A549 treated with CpdA at 1 μM for 4 hours (cell line): ENCODE data around the gene NPIPA2. TPM values are rescaled to one million over a fixed set of nuclear protein-coding genes. Genes with fewer than 3 reads are reported as not detected.

ENCODE experiments used
- total RNA-seq: library from RNA; stranded (reverse); fragments of 200-300 nt; extraction: Qiagen RNA extraction; gene quantifications from 5 replicates; pipeline ENCODE4 v1.2.3, GENCODE V29; 2022; ENCODE audit warnings: low read depth

NPIPA2 gene
- total RNA-seq = 1.0 to 2.1 TPM (median 1.3 TPM) in 5 replicates

DNA sequence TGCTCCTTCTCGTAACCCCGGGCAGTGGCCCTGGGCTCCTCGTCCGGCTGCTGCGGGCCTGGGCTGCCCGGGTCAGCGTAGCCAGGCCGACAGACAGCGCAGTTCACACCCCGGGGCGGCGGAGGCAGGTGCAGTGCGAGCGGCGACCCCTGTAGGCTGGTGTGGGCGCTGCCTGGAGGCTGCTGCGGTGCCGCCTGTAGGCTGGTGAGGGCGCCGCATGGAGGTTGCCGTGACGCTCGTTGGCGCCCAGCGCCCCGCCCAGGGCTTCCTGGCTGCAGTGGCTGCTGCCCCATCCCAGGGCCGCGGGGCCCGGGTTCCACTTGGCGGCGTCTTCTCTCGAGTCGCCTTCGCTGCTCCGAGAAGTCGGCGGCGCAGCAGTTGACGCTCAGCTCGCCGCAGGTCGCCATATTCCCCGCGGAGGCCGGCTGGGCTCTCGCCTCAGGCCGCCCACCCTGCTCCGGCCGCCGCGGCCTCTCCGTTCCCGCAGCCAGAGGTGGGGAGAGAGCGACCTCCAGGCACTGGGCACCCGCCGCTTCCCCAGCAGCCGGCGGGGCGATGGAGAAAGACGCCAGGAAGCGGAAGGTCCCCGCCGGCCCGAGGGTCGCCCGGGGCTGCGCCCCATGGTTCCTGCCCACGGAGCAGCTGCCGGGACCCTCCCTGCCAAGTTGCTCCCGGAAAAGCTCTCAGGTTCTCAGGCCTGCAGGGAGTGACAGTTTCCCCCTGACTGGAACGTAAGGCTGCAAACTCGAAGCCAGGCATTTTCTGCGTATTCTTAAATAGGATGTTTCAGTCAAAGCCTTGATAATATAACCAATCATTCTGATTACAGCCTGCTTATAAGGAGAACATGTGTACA is at the start of gene NPIPA2:
TSS of gene NPIPA2 (plus strand) at position 261 of the 856 bp plus-strand sequence. CDS start 5,533 bp downstream, outside the sequence.

DNA sequence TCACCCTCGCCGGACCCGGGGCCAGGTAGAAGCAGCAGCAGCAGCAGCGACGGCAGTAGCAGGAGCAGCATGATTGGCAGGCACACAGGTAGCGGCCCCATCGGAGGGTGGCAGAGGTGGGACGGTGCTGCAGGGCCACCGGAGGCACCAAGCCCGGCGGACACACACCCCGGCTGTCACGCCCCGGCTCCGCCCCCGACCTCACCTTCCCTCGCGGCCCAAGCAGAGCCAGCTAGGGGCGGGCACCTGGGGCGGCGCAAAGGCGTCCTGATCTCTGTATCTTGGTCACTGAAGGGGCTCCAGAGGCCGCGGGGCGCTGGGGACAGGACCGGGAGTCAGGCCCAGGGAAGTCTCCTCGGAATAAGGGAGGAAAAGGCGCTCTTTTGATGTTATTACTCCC is 48.2 kb upstream of the NPIPA2 start, which contains the start of gene PLA2G10:
TSS of gene PLA2G10 (minus strand) at position 180 of the 400 bp plus-strand sequence. CDS start at position 101, 79 bp downstream.

DNA sequence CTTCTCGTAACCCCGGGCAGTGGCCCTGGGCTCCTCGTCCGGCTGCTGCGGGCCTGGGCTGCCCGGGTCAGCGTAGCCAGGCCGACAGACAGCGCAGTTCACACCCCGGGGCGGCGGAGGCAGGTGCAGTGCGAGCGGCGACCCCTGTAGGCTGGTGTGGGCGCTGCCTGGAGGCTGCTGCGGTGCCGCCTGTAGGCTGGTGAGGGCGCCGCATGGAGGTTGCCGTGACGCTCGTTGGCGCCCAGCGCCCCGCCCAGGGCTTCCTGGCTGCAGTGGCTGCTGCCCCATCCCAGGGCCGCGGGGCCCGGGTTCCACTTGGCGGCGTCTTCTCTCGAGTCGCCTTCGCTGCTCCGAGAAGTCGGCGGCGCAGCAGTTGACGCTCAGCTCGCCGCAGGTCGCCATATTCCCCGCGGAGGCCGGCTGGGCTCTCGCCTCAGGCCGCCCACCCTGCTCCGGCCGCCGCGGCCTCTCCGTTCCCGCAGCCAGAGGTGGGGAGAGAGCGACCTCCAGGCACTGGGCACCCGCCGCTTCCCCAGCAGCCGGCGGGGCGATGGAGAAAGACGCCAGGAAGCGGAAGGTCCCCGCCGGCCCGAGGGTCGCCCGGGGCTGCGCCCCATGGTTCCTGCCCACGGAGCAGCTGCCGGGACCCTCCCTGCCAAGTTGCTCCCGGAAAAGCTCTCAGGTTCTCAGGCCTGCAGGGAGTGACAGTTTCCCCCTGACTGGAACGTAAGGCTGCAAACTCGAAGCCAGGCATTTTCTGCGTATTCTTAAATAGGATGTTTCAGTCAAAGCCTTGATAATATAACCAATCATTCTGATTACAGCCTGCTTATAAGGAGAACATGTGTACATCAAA is 38.9 kb upstream of the NPIPA2 start, which contains the start of gene NPIPA3:
TSS of gene NPIPA3 (plus strand) at position 256 of the 856 bp plus-strand sequence. CDS start 5,533 bp downstream, outside the sequence.

Other genes starting within 250 kb of the NPIPA2 start
- 35.0 to 52.4 TPM (median 35.8 TPM) in 5 replicates for gene PARN, start 112.3 kb upstream of the NPIPA2 start, total RNA-seq
- gene BFAR, start 109.6 kb upstream of the NPIPA2 start, total RNA-seq = 78.4 to 89.6 TPM (median 82.4 TPM) in 5 replicates
- 0.07 to 0.30 TPM (median 0.21 TPM) in 3 of 5 replicates, not detected in the others for gene PLA2G10, start 48.2 kb upstream of the NPIPA2 start, total RNA-seq
- gene NPIPA3, start 39.1 kb upstream of the NPIPA2 start, total RNA-seq = 0.73 to 1.9 TPM (median 1.7 TPM) in 5 replicates
- 91.0 to 99.0 TPM (median 93.6 TPM) in 5 replicates for gene NOMO1, start 91.2 kb downstream of the NPIPA2 start, total RNA-seq
- 42.4 to 51.1 TPM (median 47.7 TPM) in 5 replicates for gene NPIPA1, start 194.9 kb downstream of the NPIPA2 start, total RNA-seq
- gene PDXDC1, start 232.5 kb downstream of the NPIPA2 start, total RNA-seq = 62.7 to 71.9 TPM (median 69.7 TPM) in 5 replicates